ENCODE results near the gene CMTM6. TPM values are rescaled to one million over a fixed set of nuclear protein-coding genes. Genes with fewer than 3 reads are reported as not detected.
"Not testable (repeated sequence)": the region's sequence is repeated elsewhere in the genome, so short reads cannot be mapped to it uniquely, and the experiment has no call there.

CMTM6 gene
- total RNA-seq, 2 donors from 2014 or later = 38.1 to 72.7 TPM

- ATAC-seq = peak; percentile 68 to 72
- peak in 1 of 2 donors; percentile 47 for DNase-seq (ENCODE audit: low spot score in 2 of 2)
- H3K27ac Mint-ChIP-seq = peak overlapping the region; percentile 1 to 83
- H3K36me3 Mint-ChIP-seq = peaks cover 4 to 51% of the 10 kb centered on the region in 2 donors
- H3K9me3 Mint-ChIP-seq = no peaks in the 10 kb centered on the region
Observed at GRCh38 chr3:32443478-32443877, 59.2 kb downstream of the CMTM6 start.

- DNase-seq (ENCODE audit: low spot score in 2 of 2) = no peak
- no peaks in the 10 kb centered on the region for H3K9me3 Mint-ChIP-seq
- peaks cover 0 to 45% of the 10 kb centered on the region in 2 donors for H3K36me3 Mint-ChIP-seq
- no peak for ATAC-seq
- H3K27ac Mint-ChIP-seq = peak overlapping the region; percentile 45 to 83
Observed at GRCh38 chr3:32442766-32443165, 59.9 kb downstream of the CMTM6 start.

- ATAC-seq (no peak), DNase-seq (ENCODE audit: low spot score in 2 of 2) (no peak)
- Mint-ChIP-seq H3K27ac (no peak overlapping the region), H3K9me3 (no peaks in the 10 kb centered on the region), H3K36me3 (peaks cover 0 to 26% of the 10 kb centered on the region in 2 donors)
Observed at GRCh38 chr3:32440611-32441350, 61.9 kb downstream of the CMTM6 start.

- H3K27ac Mint-ChIP-seq = peak overlapping the region in 1 of 2 donors; percentile 79
- H3K9me3 Mint-ChIP-seq; ATAC-seq; DNase-seq (ENCODE audit: low spot score in 2 of 2): not testable (repeated sequence)
- peaks cover 0 to 18% of the 10 kb centered on the region in 2 donors for H3K36me3 Mint-ChIP-seq
Observed at GRCh38 chr3:32439421-32439820, 63.2 kb downstream of the CMTM6 start.

- DNase-seq (ENCODE audit: low spot score in 2 of 2) (no peak), ATAC-seq (peak; percentile 79 to 82)
- Mint-ChIP-seq H3K36me3 (peaks cover 0 to 18% of the 10 kb centered on the region in 2 donors), H3K27ac (peak overlapping the region; percentile 69 to 79), H3K9me3 (no peaks in the 10 kb centered on the region)
Observed at GRCh38 chr3:32438596-32439344, 63.9 kb downstream of the CMTM6 start.

- ATAC-seq (no peak), DNase-seq (ENCODE audit: low spot score in 2 of 2) (no peak)
- no peaks in the 10 kb centered on the region for H3K9me3 Mint-ChIP-seq
- peaks cover 0 to 15% of the 10 kb centered on the region in 2 donors for H3K36me3 Mint-ChIP-seq
- H3K27ac Mint-ChIP-seq = peak overlapping the region; percentile 36 to 79
Observed at GRCh38 chr3:32437896-32438295, 64.8 kb downstream of the CMTM6 start.

- H3K36me3 Mint-ChIP-seq = peaks cover 0 to 5% of the 10 kb centered on the region in 2 donors
- peak overlapping the region; percentile 7 to 74 for H3K27ac Mint-ChIP-seq
- peak in 1 of 2 donors; percentile 52 for ATAC-seq
- H3K9me3 Mint-ChIP-seq = no peaks in the 10 kb centered on the region
- no peak for DNase-seq (ENCODE audit: low spot score in 2 of 2)
Observed at GRCh38 chr3:32436816-32437189, 65.8 kb downstream of the CMTM6 start.

GRCh38 chr3:32435911-32436815, 66.5 kb downstream of the CMTM6 start:
- Mint-ChIP-seq H3K9me3 (no peaks in the 10 kb centered on the region), H3K27ac (peak overlapping the region; percentile 74 to 88)
- peak in 1 of 2 donors; percentile 13 for ATAC-seq

GRCh38 chr3:32434206-32434605, 68.4 kb downstream of the CMTM6 start:
- Mint-ChIP-seq H3K9me3 (no peaks in the 10 kb centered on the region), H3K36me3 (no peaks in the 10 kb centered on the region), H3K27ac (peak overlapping the region; percentile 94 to 97)
- no peak for ATAC-seq
- DNase-seq (ENCODE audit: low spot score in 2 of 2) = no peak

More at GRCh38 chr3:32435911-32436815, 66.5 kb downstream of the CMTM6 start:
- H3K36me3 Mint-ChIP-seq = no peaks in the 10 kb centered on the region
- no peak for DNase-seq (ENCODE audit: low spot score in 2 of 2)

GRCh38 chr3:32432711-32433530, 69.7 kb downstream of the CMTM6 start:
- H3K36me3 Mint-ChIP-seq = no peaks in the 10 kb centered on the region
- DNase-seq (ENCODE audit: low spot score in 2 of 2) (no peak), ATAC-seq (peak; percentile 61 to 79)
- H3K9me3 Mint-ChIP-seq = no peaks in the 10 kb centered on the region
- H3K27ac Mint-ChIP-seq = peak overlapping the region; percentile 94 to 97

- ATAC-seq (peak; percentile 5 to 7), DNase-seq (ENCODE audit: low spot score in 2 of 2) (no peak)
- no peaks in the 10 kb centered on the region for H3K9me3 Mint-ChIP-seq
- peak overlapping the region; percentile 94 to 97 for H3K27ac Mint-ChIP-seq
- no peaks in the 10 kb centered on the region for H3K36me3 Mint-ChIP-seq
Observed at GRCh38 chr3:32432045-32432710, 70.5 kb downstream of the CMTM6 start.

- no peaks in the 10 kb centered on the region for H3K9me3 Mint-ChIP-seq
- DNase-seq (ENCODE audit: low spot score in 2 of 2) (no peak), ATAC-seq (no peak)
- no peaks in the 10 kb centered on the region for H3K36me3 Mint-ChIP-seq
- H3K27ac Mint-ChIP-seq = peak overlapping the region; percentile 94 to 97
Observed at GRCh38 chr3:32431481-32431880, 71.2 kb downstream of the CMTM6 start.
